HG02642 (cell line): ENCODE results near the gene MGAT5B.

Source experiments
- ATAC-seq: cut with Tn5 transposase; IDR thresholded peaks from one replicate; pipeline ENCODE4 v1.9.1; 2021; ENCODE audit warnings: mild to moderate bottlenecking; ENCODE audit not compliant: unreplicated experiment, poor library complexity

The MGAT5B gene

GRCh38 chr17:76946111-76946771, 78.0 kb downstream of the MGAT5B start:
- no peak for ATAC-seq

- ATAC-seq = no peak
Observed at GRCh38 chr17:76946772-76947135, 78.5 kb downstream of the MGAT5B start.

DNA sequence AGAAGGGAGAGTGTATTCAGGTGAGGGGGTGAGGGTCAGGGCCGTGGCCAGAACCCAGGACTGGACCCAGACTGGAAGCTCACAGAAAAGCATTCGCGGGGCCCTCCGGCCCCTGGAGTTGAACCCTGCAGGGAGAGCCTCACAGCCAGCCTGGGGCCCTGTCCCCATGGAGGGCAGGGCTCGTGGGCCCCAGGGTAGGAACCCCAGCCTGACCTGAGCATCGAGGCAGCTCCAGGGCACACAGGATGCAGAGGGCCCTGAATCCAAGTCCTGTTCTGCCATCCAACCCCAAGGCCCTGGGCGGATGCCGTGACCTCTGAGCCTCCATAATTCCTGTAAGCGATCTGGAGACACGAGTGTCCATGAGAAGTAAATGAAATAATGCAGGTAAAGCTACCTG, 79.1 kb downstream of the MGAT5B start:
- ATAC-seq = no peak

DNA sequence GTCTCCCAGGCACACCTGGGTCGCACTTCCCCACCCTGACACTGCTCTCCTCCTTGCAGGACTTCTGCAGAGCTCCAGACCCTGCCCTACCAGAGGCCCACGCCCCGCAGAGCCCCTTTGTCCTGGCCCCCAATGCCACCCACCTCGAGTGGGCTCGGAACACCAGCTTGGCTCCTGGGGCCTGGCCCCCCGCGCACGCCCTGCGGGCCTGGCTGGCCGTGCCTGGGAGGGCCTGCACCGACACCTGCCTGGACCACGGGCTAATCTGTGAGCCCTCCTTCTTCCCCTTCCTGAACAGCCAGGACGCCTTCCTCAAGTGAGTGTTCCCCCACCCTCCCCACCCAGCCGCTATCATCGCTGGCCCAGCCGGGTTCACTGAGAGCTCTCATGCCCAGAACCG, 79.6 kb downstream of the MGAT5B start:
- ATAC-seq = no peak

GRCh38 chr17:76948301-76948700, 80.1 kb downstream of the MGAT5B start:
- no peak for ATAC-seq

DNA sequence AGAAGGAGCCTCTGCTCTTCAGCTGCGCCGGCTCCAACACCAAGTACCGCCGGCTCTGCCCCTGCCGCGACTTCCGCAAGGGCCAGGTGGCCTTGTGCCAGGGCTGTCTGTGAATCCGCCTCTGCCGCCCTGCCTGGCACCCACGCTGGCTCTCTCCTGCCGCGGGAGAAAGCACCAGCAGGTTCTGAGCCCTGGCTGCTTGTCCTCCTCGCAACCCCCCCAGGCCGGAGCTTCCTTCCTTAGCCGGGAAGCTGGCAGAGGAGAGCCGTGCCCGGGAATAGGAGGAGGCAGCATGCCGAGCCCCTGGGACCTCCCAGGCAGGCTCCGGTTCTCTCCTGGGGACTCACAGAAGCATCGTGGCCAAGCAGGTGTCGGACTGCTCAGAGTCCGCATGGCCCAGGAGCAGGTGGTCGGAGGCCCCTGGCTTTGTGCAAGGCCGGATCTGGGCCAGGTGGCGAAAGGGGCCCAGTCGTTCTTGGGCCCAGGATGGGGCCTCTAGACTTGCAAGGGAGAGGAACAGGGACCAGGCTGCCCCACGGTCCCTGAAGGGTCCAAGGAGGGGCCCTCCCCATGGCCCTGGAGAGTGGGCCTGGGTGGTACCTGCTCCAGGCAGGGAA, 80.6 kb downstream of the MGAT5B start:
- no peak for ATAC-seq

- no peak for ATAC-seq
Observed at GRCh38 chr17:76949913-76950695, 81.9 kb downstream of the MGAT5B start.

DNA sequence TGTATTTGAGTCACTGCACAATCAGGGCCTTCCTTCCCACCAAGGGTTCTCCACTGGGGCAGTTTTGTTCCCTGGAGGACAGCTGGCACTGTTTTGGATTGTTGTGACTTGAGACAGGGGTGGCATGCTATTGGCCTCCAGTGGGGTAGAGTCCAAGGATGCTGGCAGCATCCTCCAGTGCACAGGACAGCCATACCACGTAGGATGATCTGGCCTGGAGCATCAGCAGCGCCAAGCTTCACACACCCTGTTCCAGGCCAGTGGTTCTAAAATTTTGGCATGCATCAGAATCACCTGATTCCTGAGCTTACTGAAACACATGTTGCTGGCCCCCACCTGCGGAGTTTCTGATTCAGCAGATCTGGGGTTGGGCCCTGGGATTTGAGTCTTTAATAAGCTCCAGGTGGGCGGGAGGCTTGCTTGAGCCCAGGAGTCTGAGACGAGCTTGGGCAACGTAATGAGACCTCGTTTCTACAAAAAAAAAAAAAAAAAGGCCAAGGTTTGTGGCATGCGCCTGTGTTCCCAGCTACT, 83.2 kb downstream of the MGAT5B start:
- no peak for ATAC-seq

- no peak for ATAC-seq
Observed at GRCh38 chr17:76952402-76952801, 84.2 kb downstream of the MGAT5B start.

DNA sequence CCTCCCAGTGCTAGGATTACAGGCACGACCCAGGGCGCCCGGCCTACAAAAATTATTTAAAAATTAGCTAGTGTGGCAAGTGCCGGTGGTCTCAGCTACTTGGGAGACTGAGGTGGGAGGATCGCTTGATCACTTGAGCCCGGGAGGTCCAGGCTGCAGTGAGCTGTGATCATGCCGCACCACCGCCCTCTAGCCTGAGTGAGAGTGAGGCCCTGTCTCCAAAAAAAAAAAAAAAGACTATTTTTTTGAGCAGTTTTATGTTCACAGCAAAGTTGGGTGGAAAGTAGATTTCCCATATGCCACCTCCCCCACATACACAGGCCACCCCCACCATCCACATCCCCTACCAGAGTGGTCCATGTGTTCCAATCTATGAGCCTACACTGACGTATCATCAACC, 84.9 kb downstream of the MGAT5B start:
- no peak for ATAC-seq

DNA sequence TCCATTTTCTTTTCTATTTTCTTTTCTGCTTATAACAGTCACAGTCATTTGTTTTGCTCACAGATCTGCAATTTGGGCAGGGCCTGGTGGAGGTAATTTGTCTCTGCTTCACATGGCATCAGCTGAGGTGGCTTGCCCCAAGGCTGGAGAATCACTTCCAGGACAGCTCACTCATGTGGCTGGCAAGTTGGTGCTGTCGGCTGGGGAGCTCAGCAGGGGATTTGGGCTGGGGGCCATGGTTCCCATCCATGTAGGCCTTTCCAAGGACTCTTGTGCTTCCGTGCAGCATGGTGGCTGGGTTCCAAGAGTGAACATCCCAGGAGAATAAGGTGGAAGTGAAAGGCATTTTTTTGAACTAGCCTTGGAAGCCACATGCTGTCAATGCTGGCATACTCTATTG, 85.7 kb downstream of the MGAT5B start:
- no peak for ATAC-seq

- no peak for ATAC-seq
Observed at GRCh38 chr17:76955191-76955590, 87.0 kb downstream of the MGAT5B start.

DNA sequence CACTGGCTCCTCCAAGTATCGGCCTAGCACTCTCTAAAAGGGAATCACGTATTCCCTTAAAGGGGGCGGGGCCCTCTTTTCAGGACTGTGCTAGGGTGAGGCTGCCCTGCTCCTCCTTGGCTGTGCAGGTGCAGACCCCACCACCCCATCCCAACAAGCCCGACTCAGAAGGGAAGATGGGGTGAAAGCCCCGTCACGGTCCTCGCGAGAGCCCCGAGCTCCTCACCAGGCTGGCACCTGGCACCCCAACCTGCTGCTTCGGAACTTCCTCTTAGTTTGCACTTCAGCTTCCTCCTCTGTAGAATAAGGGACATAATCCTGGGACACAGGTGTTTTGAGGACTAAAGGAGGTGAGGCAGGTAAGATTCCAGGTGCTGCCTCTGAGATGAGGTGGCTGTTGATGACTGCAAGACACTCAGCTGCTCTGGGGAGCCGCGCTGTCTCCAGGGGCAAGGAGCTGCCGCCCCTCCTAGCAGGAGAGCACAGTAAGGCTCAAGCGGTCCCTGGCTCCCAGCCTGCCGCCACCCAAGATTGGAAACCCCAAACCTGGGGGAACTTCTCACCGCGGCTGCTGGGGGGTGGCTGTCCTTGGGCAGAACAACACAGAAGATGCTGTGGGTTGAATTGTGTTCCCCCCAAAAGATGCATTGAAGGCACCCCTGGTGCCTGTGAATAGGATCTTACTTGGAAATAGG, 88.8 kb downstream of the MGAT5B start:
- ATAC-seq = no peak

DNA sequence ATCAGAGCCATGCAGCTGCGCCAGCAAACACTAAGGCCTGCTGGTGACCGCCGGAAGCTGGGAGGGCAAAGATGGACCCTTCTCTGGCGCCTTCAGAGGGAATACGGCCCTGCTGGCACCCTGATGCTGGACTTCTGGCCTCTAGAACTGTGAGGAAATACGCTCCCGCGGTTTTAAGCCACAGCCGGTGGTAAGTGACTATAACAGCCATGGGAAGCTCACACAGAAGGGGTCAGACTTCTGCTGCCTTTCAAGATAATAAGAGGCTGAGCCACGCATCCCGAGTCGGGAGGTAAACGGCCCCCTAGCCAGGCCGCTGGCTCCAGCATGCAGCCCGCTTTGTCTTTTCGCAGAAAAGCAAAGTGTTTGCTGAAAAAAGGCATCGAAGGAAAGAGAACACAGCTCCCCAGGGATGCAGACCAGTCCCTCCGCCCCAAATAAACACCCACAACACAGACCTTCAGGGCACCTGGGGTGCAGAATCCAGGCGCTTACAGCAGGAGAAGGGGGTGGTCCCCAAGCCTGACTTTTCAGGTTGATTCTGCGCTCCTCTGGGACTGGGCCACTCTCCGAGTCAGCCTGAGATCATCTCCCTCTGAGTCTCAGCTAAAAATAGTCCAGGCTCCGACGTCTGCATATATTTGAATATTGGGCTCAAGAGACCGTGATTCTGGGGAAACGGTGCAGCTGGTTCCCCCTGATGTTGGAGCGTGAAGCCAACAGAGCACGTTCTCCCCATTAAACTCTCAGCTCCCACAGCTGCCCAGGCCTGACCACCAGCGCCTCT, 89.7 kb downstream of the MGAT5B start:
- ATAC-seq = no peak

- ATAC-seq = no peak
Observed at GRCh38 chr17:76958974-76959373, 90.8 kb downstream of the MGAT5B start.

DNA sequence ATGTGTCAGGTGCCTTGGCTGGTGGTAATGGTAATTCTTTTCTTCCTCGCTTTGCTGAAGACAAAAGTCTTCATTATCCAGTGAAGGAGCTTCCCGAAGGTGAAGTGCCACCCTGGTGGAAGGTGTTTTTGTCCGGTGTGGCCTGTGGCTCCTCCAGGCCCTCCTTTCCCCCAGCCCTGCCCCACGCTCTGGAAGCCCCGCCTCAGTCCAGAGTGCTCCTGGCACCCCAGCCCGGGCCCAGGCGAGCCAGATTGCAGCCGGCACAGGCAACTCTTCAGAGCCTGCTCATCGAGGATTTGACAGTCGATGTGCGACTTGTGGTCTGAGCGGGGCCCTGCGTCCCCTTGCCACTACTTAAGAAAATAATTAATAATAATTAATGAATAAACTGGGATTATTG, 93.7 kb downstream of the MGAT5B start:
- ATAC-seq = no peak

GRCh38 chr17:76962858-76963257, 94.7 kb downstream of the MGAT5B start:
- ATAC-seq = no peak

- no peak for ATAC-seq
Observed at GRCh38 chr17:76966016-76966415, 97.8 kb downstream of the MGAT5B start.

GRCh38 chr17:76966486-76967181, 98.4 kb downstream of the MGAT5B start:
- ATAC-seq = no peak
